Suprapubic skin (tissue), 4 donors: ENCODE data around the gene BLNK. TPM values are rescaled to one million over a fixed set of nuclear protein-coding genes. Genes with fewer than 3 reads are reported as not detected.

Experiments used
- DNase-seq, 2 donors: peaks; one replicate each; pipeline ENCODE4 v3.0.0-alpha.2; 2019; ENCODE audit warnings: low spot score in 2 of 2
- H3K27ac ChIP-seq: fragments of 200-600 bp; sonication (generic); one replicate; pipeline ENCODE4 v1.5.1; 2019
- H3K27me3 ChIP-seq: fragments of 200-600 bp; sonication (generic); one replicate; pipeline ENCODE4 v1.5.1; 2019
- H3K36me3 ChIP-seq: fragments of 200-600 bp; sonication (generic); one replicate; pipeline ENCODE4 v1.5.1; 2019
- H3K4me1 ChIP-seq: fragments of 200-600 bp; sonication (generic); one replicate; pipeline ENCODE4 v1.5.1; 2019
- H3K4me3 ChIP-seq: fragments of 200-600 bp; sonication (generic); one replicate; pipeline ENCODE4 v1.5.1; 2019; ENCODE audit warnings: mild to moderate bottlenecking
- H3K9me3 ChIP-seq: fragments of 200-600 bp; sonication (generic); one replicate; pipeline ENCODE4 v1.5.1; 2019
- EP300 ChIP-seq: sonication (generic); formaldehyde crosslinking; IDR thresholded peaks from one replicate; pipeline ENCODE4 v1.6.1; 2017; ENCODE audit warnings: antibody characterized with exemption
- POLR2A ChIP-seq, 2 donors: fragments of 450-650 bp; IDR thresholded peaks; one replicate each; pipeline ENCODE4 v1.6.1; 2017; ENCODE audit warnings: antibody characterized with exemption in 2 of 2, mild to moderate bottlenecking in 2 of 2, moderate library complexity in 2 of 2
- POLR2AphosphoS5 ChIP-seq, 3 donors: sonication (generic); formaldehyde crosslinking; IDR thresholded peaks; one replicate each; pipeline ENCODE4 v1.6.1; 2017; ENCODE audit warnings: antibody characterized with exemption in 3 of 3
- WGBS: methylation state at CpG from one replicate; pipeline ENCODE4 v1.1.5; 2018; 5-methylcytosine and 5-hydroxymethylcytosine counted together
- total RNA-seq, 4 donors: library from RNA; depleted of rRNA; stranded (reverse); fragments of >200 nt; gene quantifications; one replicate each; pipeline ENCODE4 v1.1.0, GENCODE V29; 2016
- TF ChIP-seq, protein P1 (sequence below), 2 donors: fragments of 200-600 bp in 1 of 2; fragments of 450-650 bp in 1 of 2; sonication (generic) in 1 of 2; IDR thresholded peaks; one replicate each; pipeline ENCODE4 v1.5.1; 2016 to 2019; ENCODE audit warnings: antibody characterized with exemption in 2 of 2, mild to moderate bottlenecking in 1 of 2, moderate library complexity in 1 of 2

Gene BLNK
- total RNA-seq, 4 donors from 2014 or later = 4.7 to 9.7 (median 5.7) TPM

DNA sequence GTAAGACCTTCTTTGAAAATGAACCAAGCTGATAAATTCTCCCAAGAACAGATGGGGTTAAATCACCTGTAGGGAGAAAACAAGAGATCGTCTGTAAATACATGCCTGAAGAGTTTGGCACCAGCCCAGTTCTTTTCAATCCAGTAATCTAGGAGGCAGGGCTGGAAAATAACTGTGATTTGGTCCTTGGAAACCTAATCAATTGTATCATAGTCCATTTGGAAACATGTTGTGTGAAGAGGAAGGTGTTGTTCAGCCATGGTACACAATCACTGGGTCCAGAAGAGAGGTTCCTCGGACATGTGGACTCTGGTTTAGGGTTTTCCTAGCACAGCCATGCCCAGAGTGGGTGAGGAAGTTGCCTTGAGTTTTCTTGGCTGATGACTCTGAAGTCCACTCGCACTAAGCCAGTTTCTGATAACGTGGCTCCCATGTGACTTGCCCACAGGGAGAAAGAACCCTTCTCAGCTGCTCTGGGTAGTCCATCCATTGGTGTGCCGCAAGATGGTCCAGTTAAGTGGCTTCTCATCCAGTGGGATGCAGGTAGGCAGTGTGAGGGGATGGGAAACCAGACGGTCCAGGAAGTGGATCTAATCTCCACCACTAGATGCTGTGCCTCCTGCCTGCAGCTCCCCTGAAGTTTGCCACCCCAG is 5.1 kb downstream of the BLNK start:
- no peak for DNase-seq
- H3K9me3 ChIP-seq = no peaks in the 10 kb centered on the region
- no peaks in the 10 kb centered on the region for H3K27me3 ChIP-seq
- WGBS = 62% methylated on average over 6 of the region's 6 CpGs
- H3K4me1 ChIP-seq = peaks cover 5% of the 10 kb centered on the region
- no peaks in the 10 kb centered on the region for H3K36me3 ChIP-seq
- no peak overlapping the region for H3K4me3 ChIP-seq
- TF ChIP-seq, protein P1, sequence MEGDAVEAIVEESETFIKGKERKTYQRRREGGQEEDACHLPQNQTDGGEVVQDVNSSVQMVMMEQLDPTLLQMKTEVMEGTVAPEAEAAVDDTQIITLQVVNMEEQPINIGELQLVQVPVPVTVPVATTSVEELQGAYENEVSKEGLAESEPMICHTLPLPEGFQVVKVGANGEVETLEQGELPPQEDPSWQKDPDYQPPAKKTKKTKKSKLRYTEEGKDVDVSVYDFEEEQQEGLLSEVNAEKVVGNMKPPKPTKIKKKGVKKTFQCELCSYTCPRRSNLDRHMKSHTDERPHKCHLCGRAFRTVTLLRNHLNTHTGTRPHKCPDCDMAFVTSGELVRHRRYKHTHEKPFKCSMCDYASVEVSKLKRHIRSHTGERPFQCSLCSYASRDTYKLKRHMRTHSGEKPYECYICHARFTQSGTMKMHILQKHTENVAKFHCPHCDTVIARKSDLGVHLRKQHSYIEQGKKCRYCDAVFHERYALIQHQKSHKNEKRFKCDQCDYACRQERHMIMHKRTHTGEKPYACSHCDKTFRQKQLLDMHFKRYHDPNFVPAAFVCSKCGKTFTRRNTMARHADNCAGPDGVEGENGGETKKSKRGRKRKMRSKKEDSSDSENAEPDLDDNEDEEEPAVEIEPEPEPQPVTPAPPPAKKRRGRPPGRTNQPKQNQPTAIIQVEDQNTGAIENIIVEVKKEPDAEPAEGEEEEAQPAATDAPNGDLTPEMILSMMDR (IDR thresholded peaks at IDR 0.05) = no peak
- TF ChIP-seq POLR2AphosphoS5 (IDR thresholded peaks at IDR 0.05) (no peak), EP300 (no peak), POLR2A (IDR thresholded peaks at IDR 0.05) (no peak)
- no peak overlapping the region for H3K27ac ChIP-seq

DNA sequence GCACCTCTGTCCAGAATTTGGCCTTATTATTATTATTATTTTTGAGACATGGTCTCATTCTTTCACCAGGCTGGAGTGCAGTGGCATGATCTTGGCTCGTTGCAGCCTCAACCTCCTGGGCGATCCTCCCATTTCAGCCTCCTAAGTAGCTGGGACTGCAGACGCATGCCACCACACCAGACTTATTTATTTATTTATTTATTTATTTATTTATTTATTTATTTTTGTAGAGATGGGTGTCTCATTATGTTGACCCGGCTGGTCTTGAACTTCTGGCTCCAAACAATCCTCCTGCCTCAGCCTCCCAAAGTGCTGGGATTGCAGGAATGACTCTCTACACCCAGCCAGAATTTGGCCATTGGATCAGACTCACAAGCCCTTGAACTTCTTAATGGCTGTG is 6.4 kb downstream of the BLNK start:
- Histone ChIP-seq H3K36me3 (no peaks in the 10 kb centered on the region), H3K9me3 (no peaks in the 10 kb centered on the region), H3K27ac (no peak overlapping the region), H3K27me3 (no peaks in the 10 kb centered on the region), H3K4me3 (no peak overlapping the region), H3K4me1 (no peaks in the 10 kb centered on the region)
- TF ChIP-seq, protein P1 (IDR thresholded peaks at IDR 0.05) = no peak
- no peak for TF ChIP-seq EP300
- TF ChIP-seq POLR2AphosphoS5 (IDR thresholded peaks at IDR 0.05) = no peak
- TF ChIP-seq POLR2A (IDR thresholded peaks at IDR 0.05) = no peak
- no peak for DNase-seq
- 95% methylated on average over 4 of the region's 4 CpGs for WGBS

GRCh38 chr10:96263669-96264068 is 7.7 kb downstream of the BLNK start:
- TF ChIP-seq, protein P1 (IDR thresholded peaks at IDR 0.05) = no peak
- TF ChIP-seq EP300 (no peak), POLR2AphosphoS5 (IDR thresholded peaks at IDR 0.05) (no peak), POLR2A (IDR thresholded peaks at IDR 0.05) (no peak)
- 94% methylated on average over 4 of the region's 4 CpGs for WGBS
- no peak overlapping the region for H3K27ac ChIP-seq
- no peaks in the 10 kb centered on the region for H3K27me3 ChIP-seq
- no peaks in the 10 kb centered on the region for H3K36me3 ChIP-seq
- no peak for DNase-seq
- H3K4me1 ChIP-seq = no peaks in the 10 kb centered on the region
- H3K9me3 ChIP-seq = no peaks in the 10 kb centered on the region
- H3K4me3 ChIP-seq = no peak overlapping the region

- TF ChIP-seq, protein P1 (IDR thresholded peaks at IDR 0.05) = no peak
- TF ChIP-seq POLR2A (IDR thresholded peaks at IDR 0.05) (no peak), POLR2AphosphoS5 (IDR thresholded peaks at IDR 0.05) (no peak), EP300 (no peak)
- no peaks in the 10 kb centered on the region for H3K36me3 ChIP-seq
- H3K4me1 ChIP-seq = no peaks in the 10 kb centered on the region
- no peak overlapping the region for H3K27ac ChIP-seq
- whole genome bisulfite sequencing = 79% methylated on average over 4 of the region's 4 CpGs
- H3K9me3 ChIP-seq = no peaks in the 10 kb centered on the region
- no peaks in the 10 kb centered on the region for H3K27me3 ChIP-seq
- H3K4me3 ChIP-seq = no peak overlapping the region
- no peak for DNase-seq
These were observed 8.2 kb downstream of the BLNK start for GRCh38 chr10:96263176-96263575.

- TF ChIP-seq EP300 = no peak
- no peak for TF ChIP-seq POLR2A (IDR thresholded peaks at IDR 0.05)
- TF ChIP-seq POLR2AphosphoS5 (IDR thresholded peaks at IDR 0.05) = no peak
- DNase-seq = no peak
- 82% methylated on average over 3 of the region's 3 CpGs for WGBS
- Histone ChIP-seq H3K36me3 (no peaks in the 10 kb centered on the region), H3K4me1 (peaks cover 5% of the 10 kb centered on the region), H3K27ac (no peak overlapping the region), H3K27me3 (no peaks in the 10 kb centered on the region), H3K9me3 (no peaks in the 10 kb centered on the region), H3K4me3 (no peak overlapping the region)
These were observed 9.4 kb downstream of the BLNK start for GRCh38 chr10:96261930-96262329.
